Prostate gland (tissue), 2 donors: ENCODE measurements around the gene DCC.

Experiments used
- CTCF ChIP-seq, 4 experiments: fragments of 200-600 bp in 2 of 4; fragments of 450-650 bp in 2 of 4; sonication (generic) in 2 of 4; IDR thresholded peaks; 1 replicate in 3 of 4; 2 replicates in 1 of 4; pipeline ENCODE4 v1.5.1; 2016 to 2019; ENCODE audit warnings: antibody characterized with exemption in 4 of 4, mild to moderate bottlenecking in 2 of 4, moderate library complexity in 2 of 4
- POLR2AphosphoS5 ChIP-seq: sonication (generic); formaldehyde crosslinking; IDR thresholded peaks from one replicate; pipeline ENCODE4 v1.6.1; 2017; ENCODE audit warnings: antibody characterized with exemption

GRCh38 chr18:52451851-52452250 lies 111.9 kb downstream of the DCC start:
- TF ChIP-seq POLR2AphosphoS5 (no peak), CTCF (IDR thresholded peaks at IDR 0.05) (no peak)
